Measurements from ENCODE around the gene PRDM11. TPM values are rescaled to one million over a fixed set of nuclear protein-coding genes. Genes with fewer than 3 reads are reported as not detected.

Gene PRDM11
- total RNA-seq (ENCODE audit: unreplicated experiment) = 7.5 TPM
- long read RNA-seq = 0 reads

DNA sequence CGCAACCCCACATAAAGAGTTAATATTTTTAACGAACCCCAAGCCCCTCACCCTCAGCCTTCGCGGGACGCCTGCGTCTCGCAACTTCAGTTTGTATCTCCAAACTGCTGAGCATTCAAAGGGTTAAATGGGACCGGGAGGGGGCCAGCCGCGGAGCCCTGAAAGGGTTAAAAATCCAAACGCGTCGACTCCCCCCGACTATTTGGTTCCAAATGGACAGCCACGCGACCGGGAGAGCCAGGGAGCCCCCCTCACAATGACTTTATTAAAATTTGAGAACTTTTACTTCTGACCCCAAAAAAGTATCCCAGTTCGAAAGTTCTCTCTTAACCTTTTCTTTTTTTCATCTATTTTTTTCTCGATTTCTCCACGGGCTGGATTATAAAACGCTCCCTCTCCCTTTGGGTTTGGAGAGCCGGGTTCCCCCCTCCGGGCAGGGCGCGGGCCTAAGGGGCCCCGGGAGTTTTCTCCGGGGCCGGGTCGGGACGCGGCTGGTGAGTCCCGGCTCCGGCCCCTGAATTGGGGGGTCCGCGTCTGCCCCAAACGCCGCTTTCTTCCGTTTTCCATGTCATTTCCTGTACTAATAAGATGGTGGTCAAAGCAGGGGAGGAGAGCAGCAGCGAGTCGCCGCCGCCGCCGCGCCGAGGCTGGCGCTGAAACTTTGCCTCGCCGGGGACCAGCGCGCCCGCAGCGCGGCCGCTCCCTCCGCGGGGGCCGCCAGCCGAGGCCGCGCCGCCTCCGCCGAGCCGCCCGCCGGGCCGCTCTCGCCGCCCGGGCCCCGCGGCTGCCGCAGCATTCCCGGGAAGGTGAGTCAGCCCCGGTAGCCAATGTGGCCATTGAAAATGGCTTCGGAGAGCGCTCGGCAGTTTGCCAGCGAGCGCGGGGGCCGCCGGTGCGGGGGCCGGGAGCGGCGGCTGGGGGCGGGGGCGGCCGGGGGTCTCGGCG is at the start of gene PRDM11:
Gene PRDM11, plus strand, starts transcription at position 568 of the 945 bp plus-strand sequence. CDS start 35,128 bp downstream, outside the sequence.
- no peak for TF ChIP-seq CTCF (IDR thresholded peaks at IDR 0.05; ENCODE audit: partially characterized antibody, unreplicated experiment)
- Mint-ChIP-seq H3K27me3 (ENCODE audit: unreplicated experiment) (peaks cover 2% of the 10 kb centered on the region), H3K9me3 (ENCODE audit: unreplicated experiment) (peaks cover 8% of the 10 kb centered on the region), H3K36me3 (ENCODE audit: unreplicated experiment) (no peaks in the 10 kb centered on the region), H3K27ac (ENCODE audit: unreplicated experiment) (peak within 1 kb of the TSS; percentile 62), H3K4me3 (ENCODE audit: unreplicated experiment) (peak within 1 kb of the TSS; percentile 91), H3K4me1 (ENCODE audit: low read depth, unreplicated experiment) (peaks cover 3% of the 10 kb centered on the region)
- DNase-seq = peak; percentile 51

DNA sequence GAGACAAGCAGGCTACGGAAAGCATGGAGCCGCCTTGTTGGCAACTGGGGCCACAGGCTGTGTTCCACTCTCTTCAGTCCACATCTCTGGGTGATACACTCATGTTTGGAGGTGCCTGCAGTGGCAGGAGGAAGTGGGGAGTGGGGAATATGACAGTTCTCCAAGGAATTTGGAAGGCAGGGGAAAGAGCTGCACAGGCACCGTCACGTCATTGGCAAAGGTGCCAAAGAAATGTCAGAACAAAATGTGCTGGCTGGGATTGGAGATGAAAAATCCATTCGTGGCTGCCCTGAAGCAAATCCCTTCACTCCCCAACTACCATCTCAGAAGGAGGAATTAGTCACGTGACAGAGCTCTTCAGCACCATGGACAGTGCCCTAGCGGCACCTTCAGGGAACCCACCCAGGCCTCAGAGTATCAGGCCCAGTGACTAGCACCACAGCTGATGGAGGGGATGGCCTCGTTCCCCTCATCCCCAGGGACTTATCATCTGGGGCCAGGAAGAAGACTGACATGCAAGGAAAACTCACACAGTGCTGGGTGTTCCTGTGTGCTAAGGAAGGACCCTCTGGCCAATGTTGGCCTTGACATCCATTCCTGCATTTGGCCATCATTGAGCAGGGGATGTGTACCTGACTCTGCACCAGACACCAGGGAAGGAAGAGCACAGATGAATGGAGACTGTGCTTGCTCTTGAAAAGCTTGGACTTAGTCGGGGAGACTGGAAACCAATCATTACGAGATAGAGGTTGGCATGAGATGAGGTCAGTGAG is 48.5 kb upstream of the PRDM11 start:
- Mint-ChIP-seq H3K36me3 (ENCODE audit: unreplicated experiment) (no peaks in the 10 kb centered on the region), H3K4me1 (ENCODE audit: low read depth, unreplicated experiment) (peaks cover 28% of the 10 kb centered on the region), H3K9me3 (ENCODE audit: unreplicated experiment) (no peaks in the 10 kb centered on the region), H3K27ac (ENCODE audit: unreplicated experiment) (no peak overlapping the region), H3K27me3 (ENCODE audit: unreplicated experiment) (peaks cover 9% of the 10 kb centered on the region), H3K4me3 (ENCODE audit: unreplicated experiment) (no peak overlapping the region)
- TF ChIP-seq CTCF (IDR thresholded peaks at IDR 0.05; ENCODE audit: partially characterized antibody, unreplicated experiment) = no peak
- no peak for DNase-seq

DNA sequence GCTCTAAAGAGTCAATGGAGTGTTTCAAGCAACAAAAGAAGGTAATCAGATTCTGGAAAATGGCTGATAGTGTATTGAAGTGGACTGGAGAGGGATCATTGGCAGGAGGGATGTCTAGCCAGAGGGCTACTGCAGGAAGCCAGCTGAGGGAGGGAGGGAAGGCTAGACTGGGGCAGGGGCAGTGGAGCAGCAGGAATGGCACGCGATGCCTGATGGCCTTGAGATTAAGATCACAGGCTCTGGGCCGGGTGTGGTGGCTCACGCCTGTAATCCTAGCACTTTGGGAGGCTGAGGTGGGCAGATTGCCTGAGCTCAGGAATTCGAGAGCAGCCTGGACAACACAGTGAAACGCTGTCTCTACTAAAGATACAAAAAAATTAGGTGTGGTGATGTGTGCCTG is 47.5 kb upstream of the PRDM11 start:
- no peak for TF ChIP-seq CTCF (IDR thresholded peaks at IDR 0.05; ENCODE audit: partially characterized antibody, unreplicated experiment)
- H3K9me3 Mint-ChIP-seq (ENCODE audit: unreplicated experiment) = no peaks in the 10 kb centered on the region
- H3K36me3 Mint-ChIP-seq (ENCODE audit: unreplicated experiment) = no peaks in the 10 kb centered on the region
- no peak overlapping the region for H3K27ac Mint-ChIP-seq (ENCODE audit: unreplicated experiment)
- H3K4me3 Mint-ChIP-seq (ENCODE audit: unreplicated experiment) = no peak overlapping the region
- H3K4me1 Mint-ChIP-seq (ENCODE audit: low read depth, unreplicated experiment) = peaks cover 29% of the 10 kb centered on the region
- H3K27me3 Mint-ChIP-seq (ENCODE audit: unreplicated experiment) = peaks cover 9% of the 10 kb centered on the region
- no peak for DNase-seq

- Mint-ChIP-seq H3K27me3 (ENCODE audit: unreplicated experiment) (peaks cover 6% of the 10 kb centered on the region), H3K9me3 (ENCODE audit: unreplicated experiment) (no peaks in the 10 kb centered on the region), H3K27ac (ENCODE audit: unreplicated experiment) (peak overlapping the region; percentile 52), H3K4me1 (ENCODE audit: low read depth, unreplicated experiment) (peaks cover 24% of the 10 kb centered on the region), H3K36me3 (ENCODE audit: unreplicated experiment) (no peaks in the 10 kb centered on the region), H3K4me3 (ENCODE audit: unreplicated experiment) (no peak overlapping the region)
- TF ChIP-seq CTCF (IDR thresholded peaks at IDR 0.05; ENCODE audit: partially characterized antibody, unreplicated experiment) = no peak
- peak; percentile 40 for DNase-seq
These were observed 46.1 kb upstream of the PRDM11 start for GRCh38 chr11:45100339-45100738.

All from glutamatergic neuron (in vitro differentiated cells).